ENCODE data around the gene JUN.

JUN gene

DNA sequence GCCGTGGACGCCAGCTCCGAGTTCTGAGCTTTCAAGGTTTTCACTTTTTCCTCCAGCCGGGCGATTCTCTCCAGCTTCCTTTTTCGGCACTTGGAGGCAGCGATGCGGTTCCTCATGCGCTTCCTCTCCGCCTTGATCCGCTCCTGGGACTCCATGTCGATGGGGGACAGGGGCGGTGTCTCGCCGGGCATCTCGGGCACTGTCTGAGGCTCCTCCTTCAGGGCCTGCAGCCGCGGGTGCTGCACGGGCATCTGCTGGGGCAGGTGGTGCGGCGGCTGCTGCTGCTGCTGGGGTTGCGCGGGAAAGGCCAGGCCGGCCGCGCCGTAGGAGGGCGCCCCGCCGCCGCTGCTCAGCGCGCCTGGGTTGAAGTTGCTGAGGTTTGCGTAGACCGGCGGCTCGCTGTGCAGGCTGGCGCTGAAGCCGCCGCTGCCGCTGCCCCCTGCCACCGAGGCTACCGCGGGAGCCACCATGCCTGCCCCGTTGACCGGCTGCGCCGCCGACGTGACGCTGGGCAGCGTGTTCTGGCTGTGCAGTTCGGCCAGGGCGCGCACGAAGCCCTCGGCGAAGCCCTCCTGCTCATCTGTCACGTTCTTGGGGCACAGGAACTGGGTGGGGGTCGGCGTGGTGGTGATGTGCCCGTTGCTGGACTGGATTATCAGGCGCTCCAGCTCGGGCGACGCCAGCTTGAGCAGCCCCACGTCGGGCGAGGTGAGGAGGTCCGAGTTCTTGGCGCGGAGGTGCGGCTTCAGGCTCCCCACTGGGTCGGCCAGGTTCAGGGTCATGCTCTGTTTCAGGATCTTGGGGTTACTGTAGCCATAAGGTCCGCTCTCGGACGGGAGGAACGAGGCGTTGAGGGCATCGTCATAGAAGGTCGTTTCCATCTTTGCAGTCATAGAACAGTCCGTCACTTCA, 1.4 kb downstream of the JUN start:
- DNase-seq: no peak

DNA sequence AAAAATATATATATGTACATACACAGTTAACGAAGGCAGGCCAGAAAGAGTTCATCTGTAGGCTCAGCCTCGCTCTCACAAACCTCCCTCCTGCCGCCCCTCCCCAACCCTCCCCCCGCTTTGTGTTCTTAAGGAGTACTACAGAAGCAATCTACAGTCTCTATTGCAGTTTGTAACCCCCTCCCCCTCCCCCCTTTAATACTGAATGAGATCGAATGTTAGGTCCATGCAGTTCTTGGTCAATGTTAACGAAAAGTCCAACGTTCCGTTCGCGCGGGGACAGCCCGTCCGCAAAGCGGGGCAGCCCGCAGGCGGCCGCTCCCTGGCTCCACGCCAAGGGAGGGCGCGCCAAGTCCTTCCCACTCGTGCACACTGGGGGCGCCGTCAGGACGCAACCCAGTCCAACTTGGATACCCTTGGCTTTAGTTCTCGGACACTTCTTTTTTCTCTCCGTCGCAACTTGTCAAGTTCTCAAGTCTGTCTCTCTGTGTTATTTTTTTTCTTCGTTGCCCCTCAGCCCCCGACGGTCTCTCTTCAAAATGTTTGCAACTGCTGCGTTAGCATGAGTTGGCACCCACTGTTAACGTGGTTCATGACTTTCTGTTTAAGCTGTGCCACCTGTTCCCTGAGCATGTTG, 2.2 kb downstream of the JUN start:
- DNase-seq: no peak

DNA sequence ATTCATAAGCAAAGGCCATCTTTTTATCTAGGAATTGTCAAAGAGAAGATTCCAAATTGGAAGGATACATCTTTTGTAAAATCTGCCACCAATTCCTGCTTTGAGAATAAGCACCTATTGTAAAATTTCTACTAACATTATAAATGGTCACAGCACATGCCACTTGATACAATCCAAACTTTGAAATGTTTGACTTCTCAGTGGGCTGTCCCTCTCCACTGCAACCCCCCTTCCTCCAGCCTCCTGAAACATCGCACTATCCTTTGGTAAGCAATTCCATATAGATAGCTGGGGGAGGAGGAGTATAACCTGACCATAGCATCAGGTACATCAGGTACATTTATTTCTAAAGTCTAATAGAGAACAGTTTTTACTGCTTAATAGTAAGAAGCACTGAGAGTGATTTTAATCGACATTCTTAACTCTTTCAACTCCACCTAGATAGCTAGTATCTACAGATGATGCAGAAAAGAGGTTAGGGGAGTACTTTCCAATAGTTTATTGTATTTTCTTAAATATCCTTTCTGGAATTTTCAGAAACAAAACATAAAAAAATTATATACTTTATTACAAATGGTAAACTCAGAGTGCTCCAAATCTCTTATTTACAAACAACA, 2.9 kb downstream of the JUN start:
- DNase-seq: no peak

DNA sequence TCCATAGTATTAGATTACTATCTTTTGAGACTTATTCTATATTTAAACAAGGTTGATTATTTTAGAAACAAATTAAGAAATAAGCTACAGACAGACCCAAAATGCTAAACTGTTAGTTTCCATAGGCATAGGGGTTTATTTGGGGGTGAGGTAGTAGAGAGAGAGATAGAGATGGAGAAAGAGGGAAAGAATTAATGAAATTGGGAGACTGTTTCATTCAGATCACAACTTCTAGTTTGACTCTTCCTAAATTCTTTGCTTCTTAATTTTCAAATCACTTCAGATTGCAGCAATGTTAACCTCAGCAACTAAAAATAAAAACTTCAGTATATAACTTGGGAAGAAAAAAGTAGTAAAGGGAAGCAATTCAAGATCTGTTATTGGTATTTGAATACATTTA, 3.4 kb downstream of the JUN start:
- DNase-seq: no peak

DNA sequence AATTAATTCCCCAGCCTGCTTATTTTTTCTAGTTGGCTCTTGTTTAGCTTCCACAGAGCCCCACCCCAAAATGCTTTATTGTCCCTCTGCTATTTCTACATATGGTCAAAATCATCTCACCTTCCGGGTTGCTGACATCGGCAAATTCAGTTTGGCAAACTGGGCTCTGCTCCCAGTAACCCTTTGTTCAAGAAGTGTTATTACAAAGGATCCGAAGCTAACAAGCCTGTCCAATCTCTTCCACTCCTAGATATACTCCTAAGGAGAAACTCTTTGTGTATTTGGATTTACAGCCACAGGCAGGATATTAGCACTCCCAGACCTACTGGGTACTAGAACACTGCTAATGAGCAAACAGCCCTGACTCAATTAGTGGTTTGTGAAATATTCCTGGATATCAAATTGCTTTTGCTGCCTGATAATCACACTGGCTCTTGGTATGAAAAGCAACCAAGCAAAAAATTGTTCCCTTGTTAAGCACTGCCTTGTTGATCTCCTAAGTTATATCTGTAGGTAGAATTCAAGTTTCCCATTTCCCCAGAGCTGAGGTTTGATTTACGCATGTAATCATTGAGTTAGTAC, 4.0 kb downstream of the JUN start:
- no peak for DNase-seq

DNA sequence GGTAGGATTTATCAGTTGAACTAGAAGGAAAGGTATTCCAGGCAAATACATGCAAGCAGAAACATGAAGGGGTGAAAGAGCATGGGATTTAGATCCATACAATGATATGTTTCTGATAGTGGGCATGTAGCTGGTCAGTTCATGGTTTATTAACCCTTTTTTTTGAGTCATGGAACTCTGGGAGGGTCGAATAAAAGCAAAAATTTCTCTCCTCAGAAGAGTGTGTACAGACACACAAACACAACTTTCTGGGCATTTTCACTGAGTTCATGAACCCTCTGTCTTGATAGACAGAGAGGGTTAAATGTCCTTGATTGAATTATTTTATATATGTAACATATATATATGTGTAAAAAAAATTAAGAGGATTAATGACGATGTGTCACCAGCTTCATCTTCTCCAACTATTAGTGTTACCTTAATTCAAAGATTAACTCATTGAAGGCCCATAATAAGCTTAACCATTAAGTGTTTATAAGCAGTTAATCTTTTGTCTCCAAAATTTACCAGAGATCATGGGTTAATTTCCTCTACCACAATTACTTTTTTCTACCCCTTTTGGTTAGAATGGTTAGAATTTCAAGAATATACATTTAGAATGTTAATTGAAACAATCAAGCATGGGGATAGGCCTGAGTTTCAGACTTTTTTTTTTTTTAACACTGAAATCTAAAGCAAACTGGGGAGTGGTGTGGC, 4.6 kb downstream of the JUN start:
- DNase-seq: no peak

DNA sequence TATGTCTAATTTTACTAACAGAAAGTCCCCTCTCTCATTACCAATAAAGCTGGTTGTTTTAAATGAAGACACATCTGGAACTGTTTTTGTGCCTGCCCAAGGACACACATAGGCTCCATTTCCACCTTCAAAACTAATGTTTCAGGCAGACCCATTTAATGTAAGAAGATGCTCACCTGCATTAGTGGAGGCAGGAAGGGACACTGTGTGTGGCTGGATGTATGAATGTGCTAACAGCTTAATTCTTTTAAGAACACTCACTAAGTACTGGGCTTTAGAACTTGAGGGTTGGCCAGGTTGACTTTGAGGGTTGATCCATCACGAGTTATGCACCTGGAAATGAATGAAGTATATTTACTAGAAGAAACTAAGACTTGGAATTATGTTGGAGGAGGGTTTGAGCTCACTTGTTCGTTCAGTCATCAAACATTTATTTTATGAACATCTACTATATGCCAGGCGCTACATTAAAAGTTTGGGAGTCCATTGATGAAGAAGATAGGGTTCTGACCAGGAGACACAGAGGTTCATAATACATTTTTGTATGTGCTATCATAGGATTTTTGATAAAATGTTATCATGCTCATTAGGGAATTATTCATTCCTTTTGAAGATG, 5.4 kb downstream of the JUN start:
- DNase-seq: no peak

DNA sequence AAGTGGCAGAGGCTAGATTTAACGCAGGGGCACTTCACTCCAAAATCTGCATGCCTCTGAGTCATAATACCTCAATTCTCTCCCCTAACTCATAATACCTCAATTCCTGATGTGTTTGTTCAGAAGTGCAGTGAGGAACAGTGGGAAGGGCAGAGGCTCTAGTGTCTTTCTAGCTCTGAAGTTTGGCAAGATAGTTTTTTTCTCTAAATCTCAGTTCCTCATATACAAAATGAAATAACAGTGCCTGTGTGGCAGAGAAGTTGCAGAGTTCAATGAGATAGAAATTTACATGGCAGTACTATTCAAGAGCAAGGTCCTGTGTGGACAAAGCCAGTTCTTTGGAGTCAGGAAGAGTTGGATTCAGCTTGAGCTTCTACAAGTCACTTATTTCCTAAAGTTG, 9.8 kb downstream of the JUN start:
- DNase-seq: no peak

DNA sequence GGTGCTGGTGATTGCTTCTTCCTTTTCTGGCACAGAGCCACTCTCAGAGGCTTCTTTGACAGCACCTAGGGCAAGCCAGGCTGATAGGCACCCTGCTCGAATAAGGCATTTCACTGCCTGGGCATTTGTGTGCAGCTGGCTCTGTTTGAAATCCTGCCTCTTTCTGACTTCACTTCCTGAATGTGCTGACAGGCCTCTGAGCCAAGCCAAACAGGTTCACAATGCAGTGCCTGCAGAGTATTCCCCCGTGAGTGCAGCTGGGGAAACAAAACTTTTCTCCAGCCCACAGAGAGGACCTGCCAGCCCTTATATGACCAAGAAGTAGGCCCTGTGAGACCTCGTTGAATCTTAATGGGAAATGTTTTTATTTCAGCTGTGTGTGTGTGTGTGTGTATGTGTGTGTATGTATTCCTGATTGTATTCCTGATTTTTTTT, 10.4 kb downstream of the JUN start:
- no peak for DNase-seq

DNA sequence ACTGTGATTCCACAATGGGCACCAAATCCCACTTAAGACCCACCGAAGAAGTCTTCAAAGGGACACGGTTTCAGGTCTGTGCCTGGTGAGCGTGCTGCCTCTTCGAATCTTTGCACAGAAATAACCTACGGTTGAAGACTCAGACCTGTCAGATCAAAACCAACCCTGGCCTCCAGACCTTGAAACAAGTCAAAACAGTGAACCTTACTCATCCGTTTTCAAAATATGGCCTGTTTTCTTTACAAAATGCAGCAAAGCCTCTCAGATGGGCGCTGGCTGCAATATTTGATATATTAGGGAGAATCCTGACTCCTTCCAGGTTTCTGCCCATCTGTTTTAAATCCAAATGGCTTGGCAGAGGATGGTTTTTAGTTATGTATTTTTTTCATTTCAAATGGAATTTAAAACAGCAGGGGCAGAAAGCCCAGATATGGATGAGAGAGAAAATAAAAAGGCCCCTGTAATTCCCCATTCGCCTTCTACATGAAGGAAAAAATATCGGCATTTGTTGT, 14.0 kb downstream of the JUN start:
- DNase-seq: no peak

DNA sequence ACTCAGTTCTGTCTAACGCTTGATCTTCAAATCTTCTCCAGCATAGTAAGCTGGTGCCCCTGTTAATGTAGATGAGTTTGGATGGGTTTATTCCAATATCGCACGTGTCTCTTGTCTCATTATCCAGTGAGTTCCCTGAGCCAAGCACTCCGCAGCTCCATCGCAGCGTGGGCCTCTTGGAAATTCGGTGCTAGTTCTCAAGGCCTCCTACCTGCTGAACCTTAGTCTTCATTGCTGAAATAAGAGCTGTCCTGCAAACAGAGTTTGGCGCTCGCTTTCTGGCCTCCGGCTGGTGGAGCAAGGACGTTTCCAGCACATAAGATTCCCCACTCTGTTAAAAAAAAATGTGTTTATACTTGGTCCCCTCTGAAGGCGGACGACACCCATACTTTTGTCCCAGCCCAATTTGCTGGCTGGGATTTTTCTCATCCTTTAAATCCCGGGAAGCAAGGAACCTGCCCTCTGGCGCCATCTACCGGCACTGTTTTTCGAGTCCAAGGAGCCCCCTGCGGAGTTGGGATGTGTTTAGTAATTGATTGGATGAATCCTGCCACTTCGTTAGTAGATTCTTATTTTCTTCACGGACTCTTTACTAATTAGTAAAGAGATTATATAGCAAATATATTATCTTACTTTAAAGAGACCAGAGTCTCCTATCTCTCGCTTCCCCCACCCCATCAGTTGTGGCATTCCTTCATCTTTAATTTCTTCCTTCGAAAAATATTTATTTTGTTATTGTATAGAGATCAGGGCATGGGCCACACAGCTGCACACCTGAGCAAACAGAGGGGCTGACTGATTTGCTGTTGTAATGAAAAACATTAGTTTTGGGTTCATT, 14.7 kb downstream of the JUN start:
- DNase-seq: no peak

DNA sequence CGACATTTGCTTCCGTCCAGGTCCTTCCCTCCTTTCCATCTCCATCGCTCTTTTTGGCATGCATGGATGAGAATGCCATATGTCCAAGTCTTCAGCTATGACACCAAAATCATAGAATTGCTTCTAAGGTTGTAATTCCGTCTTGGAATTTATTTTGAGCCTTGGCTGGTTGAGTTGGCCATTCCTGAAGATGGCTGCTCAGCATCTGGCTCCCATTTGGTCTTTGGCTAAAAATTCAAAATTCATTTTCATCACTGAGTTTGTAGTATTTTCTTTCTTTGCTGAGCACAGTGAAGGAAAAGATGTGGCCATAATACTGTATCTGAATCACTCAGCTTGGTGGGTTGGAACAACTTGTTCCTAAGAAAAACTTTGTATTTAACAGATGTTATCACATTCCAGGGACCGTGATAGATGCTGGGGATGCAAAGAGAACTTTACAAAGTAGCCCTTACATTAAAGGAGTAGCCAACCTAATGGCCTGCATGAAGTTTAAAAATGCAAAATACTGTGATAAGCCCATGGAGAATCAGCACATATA, 15.6 kb downstream of the JUN start:
- no peak for DNase-seq

DNA sequence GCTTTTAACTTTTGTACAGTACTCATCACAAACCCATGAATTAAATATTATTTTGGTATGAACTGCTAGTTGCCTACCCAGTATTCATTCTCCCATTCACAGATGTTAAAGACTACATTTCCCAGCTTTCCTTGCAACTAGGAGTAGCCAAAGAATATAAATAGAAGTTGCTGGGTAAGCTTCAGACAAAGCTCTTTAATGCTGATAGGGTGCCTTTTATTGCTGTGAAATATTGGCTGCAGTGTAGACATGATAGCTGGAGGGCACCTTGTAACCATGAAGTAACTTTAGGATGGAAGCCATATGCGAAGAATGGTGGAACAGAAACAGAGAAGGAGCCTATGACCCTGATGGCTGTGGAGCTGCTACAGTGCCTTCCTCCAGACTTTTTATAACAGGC, 16.7 kb downstream of the JUN start:
- DNase-seq: no peak

DNA sequence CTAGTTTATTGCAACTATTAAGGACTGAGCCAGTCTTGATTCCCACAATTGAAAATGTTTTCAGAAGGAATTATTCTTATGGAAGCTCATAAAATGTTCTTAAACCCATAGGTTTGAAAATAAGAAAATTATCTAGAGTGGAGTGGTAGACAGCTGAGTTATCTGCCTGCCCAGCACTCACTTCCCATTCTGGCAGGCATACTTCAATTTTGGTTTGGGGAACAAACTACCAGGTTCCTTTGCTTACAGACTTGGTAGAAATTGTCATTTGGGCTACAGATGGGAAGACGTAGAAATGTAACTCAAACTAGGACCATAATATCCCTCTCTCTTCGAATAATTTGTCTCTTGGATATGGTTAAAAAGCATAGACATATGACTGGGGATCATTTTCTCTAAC, 18.4 kb downstream of the JUN start:
- no peak for DNase-seq

DNA sequence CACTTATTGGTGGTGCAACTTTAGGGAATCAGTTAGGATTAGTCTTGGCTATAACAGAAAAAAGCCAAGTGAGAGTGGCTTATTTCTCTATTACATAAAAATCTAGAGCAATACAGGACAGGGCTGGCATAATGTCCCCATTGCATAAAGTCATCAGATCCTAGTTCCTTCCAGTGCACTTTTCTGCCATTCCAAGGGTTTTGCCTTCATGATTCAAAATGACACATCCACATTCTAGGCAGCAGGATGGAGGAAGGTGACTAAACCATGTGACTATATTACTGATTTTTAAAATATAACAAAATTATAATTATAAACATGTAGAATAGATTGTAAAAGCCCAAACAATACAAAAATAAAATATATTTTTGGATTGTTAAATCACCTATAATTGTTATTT, 18.8 kb downstream of the JUN start:
- DNase-seq: no peak

DNA sequence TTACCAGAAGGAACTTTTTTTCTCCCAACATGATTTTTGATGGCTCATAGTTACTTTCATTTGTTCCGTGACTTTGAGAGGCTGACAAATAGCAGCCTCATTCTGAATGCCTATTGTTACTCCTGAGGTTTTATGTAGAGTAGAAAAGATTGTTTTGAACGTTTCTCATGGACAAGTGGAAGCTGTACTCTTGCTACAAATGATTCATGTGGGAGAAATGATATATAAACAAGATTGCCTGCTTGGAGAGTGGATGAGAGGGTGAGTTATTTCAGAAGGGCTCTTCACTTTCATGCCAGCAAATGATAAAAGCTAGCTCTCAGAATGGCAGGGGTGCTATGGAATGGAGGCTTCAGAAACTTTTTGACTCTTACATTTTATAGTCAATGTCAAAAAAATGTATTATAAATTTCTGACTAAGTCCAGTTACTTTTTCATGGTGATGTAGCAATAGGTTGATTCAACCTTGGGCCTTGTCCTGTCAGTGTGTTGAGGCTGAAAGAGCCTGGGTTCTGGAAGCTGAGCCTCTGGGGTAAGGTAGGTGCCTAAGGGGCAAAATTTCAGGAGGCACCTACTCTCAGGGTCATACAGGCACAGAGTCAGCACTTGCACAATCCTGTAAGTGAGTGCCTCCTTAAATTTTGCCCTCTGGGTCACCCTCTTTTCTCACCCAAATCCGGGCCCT, 19.4 kb downstream of the JUN start:
- DNase-seq: no peak

DNA sequence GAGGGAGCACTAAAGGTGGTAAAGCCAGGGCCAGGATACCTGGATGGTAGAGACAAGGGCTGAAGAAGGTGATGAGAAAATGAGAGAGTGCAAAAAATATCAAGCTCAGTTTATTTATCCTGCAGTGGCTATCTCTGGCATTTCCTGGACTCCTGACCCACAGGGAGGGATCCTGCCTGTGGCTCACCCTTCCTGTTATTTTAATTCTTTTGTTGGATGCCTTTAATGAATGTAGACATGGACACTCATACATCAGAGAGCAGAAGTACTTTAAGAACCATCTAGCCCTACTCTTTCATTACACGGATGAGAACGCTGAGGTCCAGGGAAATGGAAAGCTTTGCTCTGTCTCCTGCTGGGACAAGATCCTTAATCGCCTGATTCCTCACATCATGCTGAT, 20.6 kb downstream of the JUN start:
- DNase-seq: no peak

DNA sequence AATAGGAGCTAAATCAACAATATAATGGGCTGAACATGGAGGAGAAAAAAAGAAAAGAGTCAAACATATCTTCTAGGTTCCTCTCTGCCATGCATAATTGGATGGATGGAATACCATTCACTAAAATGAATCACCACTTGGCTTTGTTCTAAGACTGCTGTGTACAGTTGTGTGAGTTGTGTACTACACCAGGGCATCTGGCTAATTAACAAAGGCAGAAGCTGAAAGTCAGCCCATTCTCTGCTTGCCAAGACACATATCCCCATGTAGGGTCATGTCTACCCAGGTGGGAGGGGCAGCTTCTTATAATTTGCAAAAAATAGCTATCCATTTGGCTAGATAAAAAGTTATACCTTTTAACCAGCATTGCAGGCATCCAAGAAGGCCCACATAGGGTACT, 21.0 kb downstream of the JUN start:
- no peak for DNase-seq

DNA sequence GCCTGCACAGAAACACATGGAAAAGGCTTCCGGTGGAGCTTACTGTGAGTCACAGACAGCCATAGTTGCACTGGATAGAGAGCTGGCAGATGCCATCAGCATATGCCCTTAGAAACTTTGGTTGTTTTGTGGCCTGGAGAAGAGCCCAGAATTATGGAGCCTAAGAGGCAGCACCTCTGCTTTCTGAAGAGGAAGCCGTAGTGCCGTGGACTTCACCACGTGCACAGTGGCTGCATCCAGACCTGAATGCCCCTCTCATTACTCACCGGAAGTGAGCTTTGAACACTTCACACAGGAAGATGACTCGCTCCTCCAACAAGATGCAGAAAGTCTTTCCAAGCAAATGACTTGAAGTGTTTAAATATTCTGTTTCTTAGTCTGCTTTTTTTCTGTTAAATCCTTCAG, 28.4 kb downstream of the JUN start:
- DNase-seq: no peak

DNA sequence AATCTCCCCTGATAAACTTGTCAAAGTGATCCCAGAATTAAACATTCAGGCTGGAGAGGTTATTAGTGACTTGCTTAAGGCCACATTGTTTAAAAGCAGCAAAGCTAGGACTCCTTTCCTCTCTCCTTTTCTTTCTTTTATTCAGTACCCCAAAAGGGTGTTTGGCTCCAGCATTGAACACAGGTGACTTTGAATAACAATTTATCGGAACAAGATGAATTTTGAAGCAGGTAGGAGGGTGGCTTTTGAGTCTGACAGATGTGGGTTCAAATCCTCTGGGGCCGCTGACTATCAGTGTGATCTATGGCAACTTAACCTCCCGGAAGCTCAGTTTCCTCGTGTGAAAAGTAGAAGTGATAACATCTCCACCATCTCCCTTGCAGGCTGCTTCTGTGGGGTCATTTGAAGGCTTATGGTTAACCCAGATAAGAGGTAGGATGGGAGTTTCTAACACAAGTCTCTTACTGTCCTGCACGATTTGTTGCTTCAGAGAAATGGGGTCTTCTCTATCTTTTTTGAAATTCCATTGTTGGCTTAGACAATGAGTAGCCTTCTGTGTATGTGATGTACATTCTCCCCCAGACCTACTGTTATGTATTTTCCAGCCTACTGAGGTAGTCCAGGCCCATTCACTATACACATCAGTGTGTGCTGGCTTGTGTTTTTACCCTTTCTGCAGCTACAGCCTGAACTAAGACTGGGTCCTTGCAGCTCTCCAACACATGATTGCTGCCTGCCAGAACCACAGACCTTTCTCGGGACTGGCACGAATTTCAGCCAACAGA, 29.0 kb downstream of the JUN start:
- no peak for DNase-seq
